Neural cell (in vitro differentiated cells): ENCODE data around the gene FGFBP3.

Source experiments
- CTCF ChIP-seq: fragments of 450-650 bp; IDR thresholded peaks from 2 replicates; pipeline ENCODE4 v1.5.1; 2014; ENCODE audit warnings: antibody characterized with exemption, mild to moderate bottlenecking, moderate library complexity; ENCODE audit not compliant: poor library complexity, severe bottlenecking
- EP300 ChIP-seq: fragments of 450-650 bp; conservative IDR thresholded peaks from 2 replicates; pipeline ENCODE4 v1.6.1; 2014; ENCODE audit warnings: antibody characterized with exemption, mild to moderate bottlenecking, moderate library complexity; ENCODE audit not compliant: poor library complexity, severe bottlenecking
- EZH2 ChIP-seq: fragments of 200-600, 300-800 bp; shearing (Covaris generic), sonication (generic); IDR thresholded peaks from 2 replicates; pipeline ENCODE4 v1.6.1; 2014; ENCODE audit warnings: antibody characterized with exemption, low read length, borderline replicate concordance, mild to moderate bottlenecking; ENCODE audit not compliant: insufficient read depth, poor library complexity, severe bottlenecking
- MXI1 ChIP-seq: fragments of 450-650 bp; conservative IDR thresholded peaks from 2 replicates; pipeline ENCODE4 v1.6.1; 2014; ENCODE audit warnings: antibody characterized with exemption, mild to moderate bottlenecking; ENCODE audit not compliant: poor library complexity, severe bottlenecking
- POLR2AphosphoS5 ChIP-seq: IDR thresholded peaks from 2 replicates; pipeline ENCODE4 v1.6.1; 2012
- RAD21 ChIP-seq: fragments of 450-650 bp; conservative IDR thresholded peaks from 2 replicates; pipeline ENCODE4 v1.6.1; 2014; ENCODE audit warnings: antibody characterized with exemption, mild to moderate bottlenecking, moderate library complexity

DNA sequence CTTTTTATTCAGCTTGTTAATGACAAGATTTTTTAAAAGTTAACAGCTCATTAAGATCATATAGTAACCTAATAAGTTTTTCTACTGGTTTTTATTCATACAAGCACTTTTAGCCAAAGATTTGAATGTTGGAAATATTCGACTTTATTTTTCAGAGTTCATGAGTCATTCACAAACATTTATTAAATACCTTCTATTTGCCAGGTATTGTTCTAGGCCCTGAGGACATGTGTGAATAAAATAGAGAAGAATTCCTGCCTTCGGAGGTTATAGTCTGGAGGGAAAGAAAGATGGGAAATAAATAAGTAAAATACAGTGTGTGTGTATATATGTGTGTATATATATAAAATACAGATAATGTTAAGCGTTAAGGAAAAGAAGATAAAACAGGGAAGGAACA is 45.8 kb upstream of the FGFBP3 start:
- no peak for TF ChIP-seq EP300
- no peak for TF ChIP-seq CTCF
- no peak for TF ChIP-seq POLR2AphosphoS5
- TF ChIP-seq RAD21 = no peak
- TF ChIP-seq MXI1 = no peak
- no peak for TF ChIP-seq EZH2
